Breast epithelium (tissue), 4 donors: ENCODE results near the gene CDH13. TPM values are rescaled to one million over a fixed set of nuclear protein-coding genes. Genes with fewer than 3 reads are reported as not detected.

Experiments used
- DNase-seq, 2 donors: peaks; one replicate each; pipeline ENCODE4 v3.0.0-alpha.2; 2019; ENCODE audit warnings: low spot score in 2 of 2
- H3K27ac ChIP-seq, 2 donors: fragments of 200-600 bp; sonication (generic) in 1 of 2; one replicate each; pipeline ENCODE4 v1.5.1; 2016 to 2019; ENCODE audit warnings: mild to moderate bottlenecking in 1 of 2
- H3K27me3 ChIP-seq, 2 donors: fragments of 200-600 bp; sonication (generic) in 1 of 2; one replicate each; pipeline versions ENCODE4 v1.5.1 to v1.6.0; 2017 to 2019; ENCODE audit warnings: control low read depth in 1 of 2, mild to moderate bottlenecking in 1 of 2
- H3K36me3 ChIP-seq: fragments of 200-600 bp; one replicate; pipeline ENCODE4 v1.5.1; 2019
- H3K4me1 ChIP-seq, 2 donors: fragments of 200-600 bp; sonication (generic); one replicate each; pipeline ENCODE4 v1.5.1; 2016 to 2019; ENCODE audit warnings: control low read depth in 1 of 2
- H3K4me3 ChIP-seq, 3 donors: fragments of 200-600 bp; sonication (generic); 1 replicate in 2 of 3; 2 replicates in 1 of 3; pipeline ENCODE4 v1.5.1; 2016 to 2019; ENCODE audit warnings: mild to moderate bottlenecking in 3 of 3, moderate library complexity in 2 of 3
- H3K9me3 ChIP-seq, 2 donors: fragments of 200-600 bp; sonication (generic) in 1 of 2; one replicate each; pipeline ENCODE4 v1.5.1; 2016 to 2019; ENCODE audit warnings: control low read depth in 1 of 2
- CTCF ChIP-seq, 3 donors: fragments of 450-650 bp; IDR thresholded peaks; one replicate each; pipeline ENCODE4 v1.5.1; 2016 to 2017; ENCODE audit warnings: antibody characterized with exemption in 3 of 3, mild to moderate bottlenecking in 3 of 3, moderate library complexity in 3 of 3
- POLR2A ChIP-seq: fragments of 450-650 bp; IDR thresholded peaks from one replicate; pipeline ENCODE4 v1.6.1; 2016; ENCODE audit warnings: antibody characterized with exemption, mild to moderate bottlenecking, moderate library complexity
- POLR2AphosphoS5 ChIP-seq, 3 donors: sonication (generic); formaldehyde crosslinking; IDR thresholded peaks; one replicate each; pipeline ENCODE4 v1.6.1; 2017; ENCODE audit warnings: antibody characterized with exemption in 3 of 3
- intact Hi-C: fragments of 100-400 bp; cut with DNase I; formaldehyde crosslinking; loops from one replicate; pipeline ENCODE4 v1.15.1; 2023; ENCODE audit warnings: low total_unique reads
- total RNA-seq, 3 donors: library from RNA; depleted of rRNA; stranded (reverse); fragments of >200 nt; gene quantifications; one replicate each; pipeline ENCODE4 v1.1.0, GENCODE V29; 2016

CDH13 gene
- total RNA-seq, 3 donors from 2014 or later: 6.0 to 13.1 (median 11.5) TPM

GRCh38 chr16:82732461-82732860, 105.7 kb downstream of the CDH13 start:
- no peak for TF ChIP-seq POLR2AphosphoS5 (IDR thresholded peaks at IDR 0.05)
- TF ChIP-seq CTCF (IDR thresholded peaks at IDR 0.05): no peak
- TF ChIP-seq POLR2A: no peak
- Histone ChIP-seq H3K36me3 (no peaks in the 10 kb centered on the region), H3K9me3 (peaks cover 0 to 13% of the 10 kb centered on the region in 2 donors), H3K27ac (no peak overlapping the region), H3K27me3 (no peaks in the 10 kb centered on the region), H3K4me1 (no peaks in the 10 kb centered on the region), H3K4me3 (no peak overlapping the region)
- no peak for DNase-seq
- intact Hi-C loops: no loop called here

GRCh38 chr16:82735186-82735585, 108.4 kb downstream of the CDH13 start:
- Histone ChIP-seq H3K27me3 (no peaks in the 10 kb centered on the region), H3K4me1 (no peaks in the 10 kb centered on the region), H3K9me3 (peaks cover 0 to 4% of the 10 kb centered on the region in 2 donors), H3K4me3 (no peak overlapping the region), H3K36me3 (no peaks in the 10 kb centered on the region), H3K27ac (no peak overlapping the region)
- no peak for DNase-seq
- TF ChIP-seq POLR2A (no peak), POLR2AphosphoS5 (IDR thresholded peaks at IDR 0.05) (no peak)
- intact Hi-C loops: no loop called here

GRCh38 chr16:82735673-82736091, 108.9 kb downstream of the CDH13 start:
- H3K27ac ChIP-seq: no peak overlapping the region
- H3K36me3 ChIP-seq: no peaks in the 10 kb centered on the region
- intact Hi-C loops: no loop called here
- no peaks in the 10 kb centered on the region for H3K27me3 ChIP-seq
- no peak for TF ChIP-seq CTCF (IDR thresholded peaks at IDR 0.05)
- no peaks in the 10 kb centered on the region for H3K4me1 ChIP-seq
- no peak overlapping the region for H3K4me3 ChIP-seq
- no peaks in the 10 kb centered on the region for H3K9me3 ChIP-seq
- no peak for DNase-seq

- H3K9me3 ChIP-seq: no peaks in the 10 kb centered on the region
- no peak for DNase-seq
- TF ChIP-seq POLR2A (no peak), CTCF (IDR thresholded peaks at IDR 0.05) (no peak), POLR2AphosphoS5 (IDR thresholded peaks at IDR 0.05) (no peak)
- no peak overlapping the region for H3K4me3 ChIP-seq
- H3K36me3 ChIP-seq: no peaks in the 10 kb centered on the region
- no peak overlapping the region for H3K27ac ChIP-seq
- no peaks in the 10 kb centered on the region for H3K27me3 ChIP-seq
- H3K4me1 ChIP-seq: no peaks in the 10 kb centered on the region
- intact Hi-C loops: no loop called here
These were observed 109.5 kb downstream of the CDH13 start for GRCh38 chr16:82736224-82736623.

- H3K4me1 ChIP-seq: no peaks in the 10 kb centered on the region
- no peaks in the 10 kb centered on the region for H3K9me3 ChIP-seq
- no peak for TF ChIP-seq POLR2AphosphoS5 (IDR thresholded peaks at IDR 0.05)
- no peak for TF ChIP-seq POLR2A
- no peak for TF ChIP-seq CTCF (IDR thresholded peaks at IDR 0.05)
- H3K4me3 ChIP-seq: no peak overlapping the region
- no peak for DNase-seq
- intact Hi-C loops: no loop called here
- H3K27me3 ChIP-seq: no peaks in the 10 kb centered on the region
- no peak overlapping the region for H3K27ac ChIP-seq
- no peaks in the 10 kb centered on the region for H3K36me3 ChIP-seq
These were observed 111.9 kb downstream of the CDH13 start for GRCh38 chr16:82738699-82739098.

- no peak for TF ChIP-seq CTCF (IDR thresholded peaks at IDR 0.05)
- no peak for TF ChIP-seq POLR2AphosphoS5 (IDR thresholded peaks at IDR 0.05)
- TF ChIP-seq POLR2A: no peak
- no peak overlapping the region for H3K27ac ChIP-seq
- H3K4me1 ChIP-seq: no peaks in the 10 kb centered on the region
- H3K27me3 ChIP-seq: no peaks in the 10 kb centered on the region
- intact Hi-C loops: no loop called here
- no peak for DNase-seq
- H3K36me3 ChIP-seq: no peaks in the 10 kb centered on the region
- H3K9me3 ChIP-seq: no peaks in the 10 kb centered on the region
- H3K4me3 ChIP-seq: no peak overlapping the region
These were observed 114.4 kb downstream of the CDH13 start for GRCh38 chr16:82741073-82741615.
